Heart right ventricle (tissue), 16 donors: Measurements from ENCODE around the gene CAVIN4. TPM values are rescaled to one million over a fixed set of nuclear protein-coding genes. Genes with fewer than 3 reads are reported as not detected.

Source experiments
- ATAC-seq, 8 donors: fragments of 200-7000 bp; cut with Tn5 transposase; one replicate each; pipeline ENCODE4 v1.9.1; 2020; ENCODE audit warnings: mild to moderate bottlenecking in 8 of 8, moderate library complexity in 8 of 8, moderate number of reproducible peaks in 1 of 8
- DNase-seq, 2 donors: peaks; one replicate each; pipeline ENCODE4 v3.0.0-alpha.2; 2020
- H3K27ac ChIP-seq, 10 donors: fragments of 200-600 bp; sonication (generic) in 2 of 10; one replicate each; pipeline versions ENCODE4 v1.5.0 to v1.8.0; 2020 to 2022; ENCODE audit warnings: mild to moderate bottlenecking in 3 of 10
- H3K27me3 ChIP-seq, 7 donors: fragments of 200-600 bp; one replicate each; pipeline ENCODE4 v1.8.0; 2021 to 2022; ENCODE audit warnings: mild to moderate bottlenecking in 2 of 7
- H3K36me3 ChIP-seq, 9 donors: fragments of 200-600 bp; sonication (generic) in 1 of 9; one replicate each; pipeline versions ENCODE4 v1.5.0 to v1.8.0; 2020 to 2022; ENCODE audit warnings: mild to moderate bottlenecking in 2 of 9
- H3K4me1 ChIP-seq, 9 donors: fragments of 200-600 bp; sonication (generic) in 1 of 9; one replicate each; pipeline versions ENCODE4 v1.5.0 to v1.8.0; 2020 to 2022; ENCODE audit warnings: mild to moderate bottlenecking in 4 of 9
- H3K4me3 ChIP-seq, 10 donors: fragments of 200-600 bp; sonication (generic) in 2 of 10; one replicate each; pipeline versions ENCODE4 v1.5.0 to v1.8.0; 2020 to 2022; ENCODE audit warnings: mild to moderate bottlenecking in 7 of 10, moderate library complexity in 2 of 10
- H3K9me3 ChIP-seq, 11 donors: fragments of 200-600 bp in 10 of 11; sonication (generic) in 2 of 11; one replicate each; pipeline versions ENCODE4 v1.5.0 to v1.8.0; 2013 to 2022; ENCODE audit warnings: mild to moderate bottlenecking in 2 of 11, control low read depth in 1 of 11, moderate library complexity in 1 of 11
- WGBS, 2 donors: extraction: QIAGEN DNeasy Blood & Tissue Kit; methylation state at CpG; one replicate each; pipeline ENCODE4 v1.1.7; 2013; ENCODE audit warnings: inconsistent platforms in 1 of 2; 5-methylcytosine and 5-hydroxymethylcytosine counted together
- intact Hi-C, 10 donors: fragments of 100-400 bp; cut with DNase I; formaldehyde crosslinking; loops; one replicate each; pipeline versions ENCODE4 v1.11.1 to v1.14.2; 2022
- polyA plus RNA-seq, 2 donors: library from polyadenylated mRNA; stranded (reverse); fragments of 200-250 nt; gene quantifications; one replicate each; pipeline ENCODE4 v1.2.3, GENCODE V29; 2013
- total RNA-seq, 10 donors: library from RNA; stranded (reverse); fragmentation: NEBNext Ultra II Directional in 3 of 10; extraction: Animal tissue kit (Norgen Biotek cat#: 25700) in 3 of 10; gene quantifications; one replicate each; pipeline versions ENCODE4 v1.2.1 to v1.2.4, GENCODE V29; 2021 to 2023
- TF ChIP-seq, protein P1 (sequence below), 9 donors: fragments of 200-600 bp; sonication (generic) in 2 of 9; IDR thresholded peaks; one replicate each; pipeline versions ENCODE4 v1.5.0 to v1.8.0; 2021 to 2022; ENCODE audit warnings: antibody characterized with exemption in 9 of 9, mild to moderate bottlenecking in 5 of 9, moderate library complexity in 1 of 9
- donor health status: Arrhythmogenic right ventricular cardiomyopathy.
- donor health status: ischemic (EF 13 %, LVEDD 7.1; RV severe dilation, severe dysfunction).
- donor health status: healthy with polysubstance abuse.
- donor health status: DM: no; HTN: yes; CAD: no.
- donor health status: DM: no; HTN: no; CAD: no.
- donor health status: ischemic (EF 25% LVEDD 6.9; RV normal size, moderate dysfunction).
- donor health status: ischemic (EF 25% LVEDD 5.7; RV mildly dilated, moderate dysfunction).
- donor health status: healthy.
- donor health status: DM: yes; HTN: yes; CAD: no.
- donor health status: Ischemic cardiomyopathy.
- donor health status: ischemic (EF 35%, LVEDD 5.7; RV mildly dilated, moderate dysfunction).
- donor health status: nonischemic (EF 11% LVEDD 7.7; RV severe dilation, severe dysfunction).
- donor health status: DM: yes; HTN: yes; CAD: no.
- donor health status: PGD.
- donor health status: ischemic (EF 29% LVEDD 5.4; RV normal size, mild dysfunction).
- donor health status: nonischemic (EF 23%, LVEDD 6.1; RV moderate dilation, normal function).

CAVIN4 gene
- total and polyA plus RNA-seq, 12 donors = 13.0 to 132 (median 66.4) TPM

DNA sequence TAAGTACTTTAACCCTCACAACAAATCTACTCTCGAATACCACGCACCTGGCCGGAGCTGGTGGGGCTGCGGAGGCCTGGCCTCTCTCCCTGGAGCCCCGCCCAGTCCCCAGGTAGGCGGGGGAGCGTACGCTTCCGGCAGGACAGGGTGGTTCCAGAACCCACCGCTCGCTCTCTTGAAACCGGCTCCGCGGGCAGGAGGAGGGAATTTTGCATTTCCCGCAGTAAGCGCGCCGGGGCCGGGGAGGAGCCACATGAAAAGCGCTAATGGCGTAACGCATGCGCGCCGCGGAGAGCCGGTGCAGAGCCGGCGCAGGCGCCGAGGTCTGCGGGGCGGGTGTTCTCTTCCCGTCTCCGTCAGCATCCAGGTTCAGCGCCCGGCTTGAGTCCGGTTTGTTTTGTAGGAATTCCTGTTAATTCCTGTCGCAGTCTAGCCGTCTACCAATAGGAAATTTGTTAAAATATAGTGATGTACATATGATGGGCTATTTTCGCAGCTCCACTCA is 20.8 kb downstream of the CAVIN4 start:
- Histone ChIP-seq H3K36me3 (no peaks in the 10 kb centered on the region), H3K9me3 (no peaks in the 10 kb centered on the region), H3K27me3 (peaks cover 0 to 3% (median 0%) of the 10 kb centered on the region in 7 donors), H3K27ac (peak overlapping the region in 2 of 10 donors; percentile 7 to 15), H3K4me3 (peak overlapping the region; percentile 31 to 63 (median 54)), H3K4me1 (peaks cover 0 to 20% (median 16%) of the 10 kb centered on the region in 9 donors)
- intact Hi-C loops = loop anchor here (5.0 to 10.0 kb wide), 19 partner anchors 91 to 1424 kb away; partner anchors contain the start of genes MSANTD3 (in 2 of the 10) and TEX10 (in 2 of the 10)
- TF ChIP-seq, protein P1, sequence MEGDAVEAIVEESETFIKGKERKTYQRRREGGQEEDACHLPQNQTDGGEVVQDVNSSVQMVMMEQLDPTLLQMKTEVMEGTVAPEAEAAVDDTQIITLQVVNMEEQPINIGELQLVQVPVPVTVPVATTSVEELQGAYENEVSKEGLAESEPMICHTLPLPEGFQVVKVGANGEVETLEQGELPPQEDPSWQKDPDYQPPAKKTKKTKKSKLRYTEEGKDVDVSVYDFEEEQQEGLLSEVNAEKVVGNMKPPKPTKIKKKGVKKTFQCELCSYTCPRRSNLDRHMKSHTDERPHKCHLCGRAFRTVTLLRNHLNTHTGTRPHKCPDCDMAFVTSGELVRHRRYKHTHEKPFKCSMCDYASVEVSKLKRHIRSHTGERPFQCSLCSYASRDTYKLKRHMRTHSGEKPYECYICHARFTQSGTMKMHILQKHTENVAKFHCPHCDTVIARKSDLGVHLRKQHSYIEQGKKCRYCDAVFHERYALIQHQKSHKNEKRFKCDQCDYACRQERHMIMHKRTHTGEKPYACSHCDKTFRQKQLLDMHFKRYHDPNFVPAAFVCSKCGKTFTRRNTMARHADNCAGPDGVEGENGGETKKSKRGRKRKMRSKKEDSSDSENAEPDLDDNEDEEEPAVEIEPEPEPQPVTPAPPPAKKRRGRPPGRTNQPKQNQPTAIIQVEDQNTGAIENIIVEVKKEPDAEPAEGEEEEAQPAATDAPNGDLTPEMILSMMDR (IDR thresholded peaks at IDR 0.05) = no peak
- WGBS, 2 donors = 1 to 2% methylated on average over 41 of the region's 41 CpGs
- peak; percentile 77 to 89 (median 86) for ATAC-seq
- peak; percentile 75 to 86 for DNase-seq

DNA sequence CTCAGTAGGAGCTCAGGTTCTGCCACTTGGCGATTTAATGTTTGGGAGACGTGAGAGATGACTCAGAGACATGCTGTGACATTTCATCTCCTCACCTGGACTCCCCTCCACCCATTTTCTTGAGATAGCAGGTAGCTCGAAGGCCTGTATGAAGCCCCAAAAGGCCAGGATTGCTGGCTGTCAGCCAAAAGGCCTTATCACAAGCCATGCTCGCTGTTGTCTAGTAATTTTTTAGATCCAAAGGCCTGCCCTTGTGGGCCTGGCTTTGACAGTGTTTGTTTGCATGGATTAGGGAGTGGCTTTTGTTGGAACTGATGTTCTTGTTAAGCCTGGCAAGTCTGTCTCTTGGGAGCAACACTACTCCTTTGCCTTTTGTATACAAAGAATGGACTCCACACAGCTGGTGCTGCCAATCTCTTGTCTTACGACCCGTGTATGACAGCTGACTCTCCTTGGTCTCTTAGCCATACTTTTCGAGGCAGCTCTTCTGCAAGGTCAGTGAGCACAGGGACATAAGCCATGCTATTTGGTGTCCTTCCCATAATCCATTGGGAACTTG is 22.7 kb downstream of the CAVIN4 start:
- no peaks in the 10 kb centered on the region for H3K9me3 ChIP-seq
- peaks cover 0 to 3% (median 0%) of the 10 kb centered on the region in 7 donors for H3K27me3 ChIP-seq
- H3K4me3 ChIP-seq = no peak overlapping the region
- intact Hi-C loops = loop anchor here in 6 of 10 donors (5.0 to 10.0 kb wide), 4 partner anchors 517 to 712 kb away; no protein-coding TSS in a partner anchor
- 80 to 82% methylated on average over 7 of the region's 7 CpGs for WGBS, 2 donors
- DNase-seq (no peak), ATAC-seq (no peak)
- H3K4me1 ChIP-seq = peaks cover 0 to 14% (median 11%) of the 10 kb centered on the region in 9 donors
- no peak overlapping the region for H3K27ac ChIP-seq
- TF ChIP-seq, protein P1 (IDR thresholded peaks at IDR 0.05) = no peak
- H3K36me3 ChIP-seq = no peaks in the 10 kb centered on the region

GRCh38 chr9:100601216-100601615 is 23.3 kb downstream of the CAVIN4 start:
- intact Hi-C loops = loop anchor here in 6 of 10 donors (5.0 to 10.0 kb wide), 4 partner anchors 516 to 711 kb away; no protein-coding TSS in a partner anchor
- Histone ChIP-seq H3K27me3 (no peaks in the 10 kb centered on the region), H3K4me3 (no peak overlapping the region), H3K27ac (no peak overlapping the region), H3K4me1 (peaks cover 0 to 14% (median 11%) of the 10 kb centered on the region in 9 donors), H3K36me3 (no peaks in the 10 kb centered on the region), H3K9me3 (no peaks in the 10 kb centered on the region)
- DNase-seq (peak in 1 of 2 donors; percentile 25), ATAC-seq (peak in 4 of 8 donors; percentile 27 to 59 (median 43))
- TF ChIP-seq, protein P1 (IDR thresholded peaks at IDR 0.05) = peak in 7 of 9 donors; percentile 42 to 63 (median 54)

DNA sequence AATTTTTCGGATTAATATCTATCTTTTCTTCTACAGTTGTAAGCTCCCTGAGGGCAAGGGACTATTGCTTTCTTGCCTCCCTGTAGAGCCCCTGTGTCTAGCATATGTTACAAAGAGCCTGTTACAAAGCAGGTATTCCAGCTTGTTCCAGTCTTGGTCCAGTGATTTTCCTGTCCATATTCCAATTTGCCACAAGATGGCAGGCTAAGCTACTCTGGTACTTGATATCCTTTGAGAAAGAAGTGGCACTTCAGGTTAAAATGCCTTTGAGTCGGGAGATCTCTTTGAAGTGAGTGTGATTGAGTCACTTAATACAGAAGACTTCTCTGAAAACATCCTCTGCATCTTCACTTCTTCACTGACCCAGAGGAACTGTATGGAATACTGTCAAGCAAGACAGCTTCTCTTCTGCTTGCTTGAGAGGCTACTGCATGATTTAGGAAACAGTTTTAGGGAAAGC is 24.5 kb downstream of the CAVIN4 start:
- ATAC-seq (peak in 2 of 8 donors; percentile 26 to 43), DNase-seq (no peak)
- Histone ChIP-seq H3K27ac (no peak overlapping the region), H3K9me3 (no peaks in the 10 kb centered on the region), H3K27me3 (no peaks in the 10 kb centered on the region), H3K4me1 (peaks cover 0 to 14% (median 11%) of the 10 kb centered on the region in 9 donors), H3K36me3 (no peaks in the 10 kb centered on the region), H3K4me3 (no peak overlapping the region)
- TF ChIP-seq, protein P1 (IDR thresholded peaks at IDR 0.05) = peak; percentile 32 to 72 (median 64)
- 21 to 33% methylated on average over 2 of the region's 2 CpGs for WGBS, 2 donors
- intact Hi-C loops = loop anchor here in 7 of 10 donors (2.0 to 10.0 kb wide), 5 partner anchors 515 to 710 kb away; no protein-coding TSS in a partner anchor
